Measurements from ENCODE around the gene PTPRT. TPM values are rescaled to one million over a fixed set of nuclear protein-coding genes. Genes with fewer than 3 reads are reported as not detected.

PTPRT gene
- total and polyA plus RNA-seq, 2 of the 13 experiments (the other 11 are each of a cell fraction or from before 2014, with no cell fraction given) = under 0.01 to 0.09 TPM

DNA sequence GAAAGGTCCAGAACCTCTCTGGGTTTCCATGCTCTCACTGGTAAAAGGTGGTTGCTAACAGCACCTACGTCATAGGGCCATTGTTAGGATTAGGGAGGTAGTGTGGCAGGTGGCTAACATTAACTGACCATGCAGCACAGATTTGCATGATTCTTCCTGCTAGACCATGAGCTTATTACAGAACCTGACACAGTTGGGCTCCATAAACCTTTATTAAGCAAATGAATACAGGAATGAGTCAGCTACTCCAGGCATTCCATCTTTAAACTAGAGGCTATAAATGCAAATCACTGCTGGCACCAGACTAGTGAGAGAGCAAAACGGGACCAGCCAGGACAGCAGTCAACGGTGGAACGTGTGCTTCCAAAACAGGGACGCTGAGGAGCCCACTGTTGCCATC is 440.1 kb downstream of the PTPRT start:
- WGBS (ENCODE audit: low lambda C conversion rate) = 13% methylated on average over 5 of the region's 5 CpGs
- Histone ChIP-seq H2AFZ (ENCODE audit: low read length) (no peak overlapping the region), H3K4me1 (ENCODE audit: insufficient read depth, low read length) (no peaks in the 10 kb centered on the region), H3K79me2 (ENCODE audit: insufficient read depth, low read length) (no peaks in the 10 kb centered on the region), H3K27ac (ENCODE audit: extremely low read length, insufficient read depth, low read length) (no peak overlapping the region), H4K20me1 (ENCODE audit: insufficient read depth, low read length) (no peaks in the 10 kb centered on the region), H3K9me3 (ENCODE audit: low read length) (no peaks in the 10 kb centered on the region; the same call in 1 of the 2 replicates), H3K36me3 (replicated peaks in 1 of 2; ENCODE audit: control insufficient read depth in 1 of 2, insufficient read depth in 2 of 2, low read length in 2 of 2) (no peaks in the 10 kb centered on the region), H3K9ac (ENCODE audit: insufficient read depth, low read depth, low read length) (no peak overlapping the region), H3K27me3 (ENCODE audit: control insufficient read depth in 1 of 2, insufficient read depth in 2 of 2, low read length in 2 of 2) (no peaks in the 10 kb centered on the region; a peak in 1 of 5 replicates), H3K4me2 (ENCODE audit: low read depth, low read length) (no peak overlapping the region), H3K4me3 (replicated peaks in 1 of 3; ENCODE audit: insufficient read depth in 1 of 3, low read depth in 2 of 3, low read length in 3 of 3) (no peak overlapping the region)
- ATAC-seq = no peak
- no peak for DNase-seq (ENCODE audit: low spot score)
- no TSS peak for BruUV-seq (replicated peaks)
- CTCF ChIA-PET (ENCODE audit: low intra/inter-chr PET ratio, low total read pairs) = no interaction called here
- intact Hi-C loops (cut with micrococcal nuclease; ENCODE audit: unreplicated experiment) (no loop called here), in situ Hi-C loops (cut with HindIII; ENCODE audit: extremely low pct_ligation_motif_present, low pct_unique_long_range_greater_than_20kb) (no loop called here)
- no peak for FAIRE-seq
- TF ChIP-seq CREB1 (IDR thresholded peaks at IDR 0.05) (peak; percentile 70), CREB1 (CRISPR knock-in tag; IDR thresholded peaks at IDR 0.05) (no peak), ZKSCAN8 (CRISPR knock-in tag; IDR thresholded peaks at IDR 0.05; ENCODE audit: borderline replicate concordance) (no peak)
- POLR2A ChIA-PET = no interaction called here

DNA sequence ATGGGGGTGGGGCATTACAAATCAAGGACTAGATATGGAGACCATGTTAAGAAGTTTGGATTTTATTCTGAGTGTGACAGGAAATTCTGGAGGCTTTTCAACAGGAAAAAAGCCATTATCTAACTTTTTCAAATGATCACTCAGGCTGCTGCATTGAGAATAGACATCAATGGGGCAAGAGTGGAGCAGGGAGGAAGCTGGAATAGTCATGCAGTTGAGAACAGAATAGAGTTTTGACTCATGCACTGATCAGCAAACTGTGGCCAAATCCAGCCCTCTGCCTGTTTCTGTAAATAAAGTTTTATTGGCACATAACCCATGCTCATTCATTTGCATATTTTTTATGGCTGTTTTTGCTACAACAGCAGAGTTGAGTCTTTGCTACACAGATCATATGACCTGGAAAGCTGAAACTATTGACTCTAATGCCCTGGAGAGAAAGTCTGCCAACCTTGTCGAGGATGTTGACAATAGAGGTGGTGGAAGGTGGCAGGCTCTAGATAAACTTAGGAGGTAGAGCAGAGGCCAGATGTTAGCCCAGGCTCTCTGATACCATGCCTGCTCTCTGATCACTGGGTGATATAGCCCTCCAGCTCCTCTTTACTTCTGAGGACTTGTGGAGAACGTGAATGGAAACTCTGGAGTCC is 441.8 kb downstream of the PTPRT start:
- DNase-seq (ENCODE audit: low spot score) (no peak), FAIRE-seq (no peak), ATAC-seq (no peak)
- Histone ChIP-seq H3K4me3 (replicated peaks in 1 of 3; ENCODE audit: insufficient read depth in 1 of 3, low read depth in 2 of 3, low read length in 3 of 3) (no peak overlapping the region), H4K20me1 (ENCODE audit: insufficient read depth, low read length) (no peaks in the 10 kb centered on the region), H3K27me3 (ENCODE audit: control insufficient read depth in 1 of 2, insufficient read depth in 2 of 2, low read length in 2 of 2) (no peaks in the 10 kb centered on the region; a peak in 1 of 5 replicates), H3K4me1 (ENCODE audit: insufficient read depth, low read length) (no peaks in the 10 kb centered on the region), H3K36me3 (replicated peaks in 1 of 2; ENCODE audit: control insufficient read depth in 1 of 2, insufficient read depth in 2 of 2, low read length in 2 of 2) (no peaks in the 10 kb centered on the region), H3K9ac (ENCODE audit: insufficient read depth, low read depth, low read length) (no peak overlapping the region), H3K4me2 (ENCODE audit: low read depth, low read length) (no peak overlapping the region), H3K79me2 (ENCODE audit: insufficient read depth, low read length) (no peaks in the 10 kb centered on the region), H3K9me3 (ENCODE audit: low read length) (peaks cover 10% of the 10 kb centered on the region; the same call in 1 of the 2 replicates), H3K27ac (ENCODE audit: extremely low read length, insufficient read depth, low read length) (no peak overlapping the region), H2AFZ (ENCODE audit: low read length) (no peak overlapping the region)
- intact Hi-C loops (cut with micrococcal nuclease; ENCODE audit: unreplicated experiment) = no loop called here
- ChIA-PET CTCF (ENCODE audit: low intra/inter-chr PET ratio, low total read pairs) (no interaction called here), POLR2A (no interaction called here)
- in situ Hi-C loops (cut with HindIII; ENCODE audit: extremely low pct_ligation_motif_present, low pct_unique_long_range_greater_than_20kb) = no loop called here
- WGBS (ENCODE audit: low lambda C conversion rate) = 0% methylated on average over 2 of the region's 2 CpGs
- BruUV-seq (replicated peaks) = no TSS peak
- TF ChIP-seq ZNF737 (CRISPR knock-in tag; IDR thresholded peaks at IDR 0.05; ENCODE audit: borderline replicate concordance) (no peak), SPEN (CRISPR knock-in tag; IDR thresholded peaks at IDR 0.05; ENCODE audit: low read depth) (no peak), NR3C1 (CRISPR knock-in tag; IDR thresholded peaks at IDR 0.05) (no peak), CENPX (CRISPR knock-in tag; IDR thresholded peaks at IDR 0.05) (no peak), HNRNPH1 (optimal IDR thresholded peaks at IDR 0.05; ENCODE audit: low read depth, low read length) (no peak), KMT2B (CRISPR knock-in tag; IDR thresholded peaks at IDR 0.05) (no peak), ZBTB3 (CRISPR knock-in tag; IDR thresholded peaks at IDR 0.05; ENCODE audit: borderline replicate concordance, low read depth) (no peak), ZSCAN25 (CRISPR knock-in tag; IDR thresholded peaks at IDR 0.05) (no peak), RBM22 (optimal IDR thresholded peaks at IDR 0.05; ENCODE audit: low read length) (no peak)
- TF ChIP-seq, protein P1, sequence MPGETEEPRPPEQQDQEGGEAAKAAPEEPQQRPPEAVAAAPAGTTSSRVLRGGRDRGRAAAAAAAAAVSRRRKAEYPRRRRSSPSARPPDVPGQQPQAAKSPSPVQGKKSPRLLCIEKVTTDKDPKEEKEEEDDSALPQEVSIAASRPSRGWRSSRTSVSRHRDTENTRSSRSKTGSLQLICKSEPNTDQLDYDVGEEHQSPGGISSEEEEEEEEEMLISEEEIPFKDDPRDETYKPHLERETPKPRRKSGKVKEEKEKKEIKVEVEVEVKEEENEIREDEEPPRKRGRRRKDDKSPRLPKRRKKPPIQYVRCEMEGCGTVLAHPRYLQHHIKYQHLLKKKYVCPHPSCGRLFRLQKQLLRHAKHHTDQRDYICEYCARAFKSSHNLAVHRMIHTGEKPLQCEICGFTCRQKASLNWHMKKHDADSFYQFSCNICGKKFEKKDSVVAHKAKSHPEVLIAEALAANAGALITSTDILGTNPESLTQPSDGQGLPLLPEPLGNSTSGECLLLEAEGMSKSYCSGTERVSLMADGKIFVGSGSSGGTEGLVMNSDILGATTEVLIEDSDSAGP (CRISPR knock-in tag; IDR thresholded peaks at IDR 0.05; ENCODE audit: borderline replicate concordance) = no peak
- TF ChIP-seq, protein P2, sequence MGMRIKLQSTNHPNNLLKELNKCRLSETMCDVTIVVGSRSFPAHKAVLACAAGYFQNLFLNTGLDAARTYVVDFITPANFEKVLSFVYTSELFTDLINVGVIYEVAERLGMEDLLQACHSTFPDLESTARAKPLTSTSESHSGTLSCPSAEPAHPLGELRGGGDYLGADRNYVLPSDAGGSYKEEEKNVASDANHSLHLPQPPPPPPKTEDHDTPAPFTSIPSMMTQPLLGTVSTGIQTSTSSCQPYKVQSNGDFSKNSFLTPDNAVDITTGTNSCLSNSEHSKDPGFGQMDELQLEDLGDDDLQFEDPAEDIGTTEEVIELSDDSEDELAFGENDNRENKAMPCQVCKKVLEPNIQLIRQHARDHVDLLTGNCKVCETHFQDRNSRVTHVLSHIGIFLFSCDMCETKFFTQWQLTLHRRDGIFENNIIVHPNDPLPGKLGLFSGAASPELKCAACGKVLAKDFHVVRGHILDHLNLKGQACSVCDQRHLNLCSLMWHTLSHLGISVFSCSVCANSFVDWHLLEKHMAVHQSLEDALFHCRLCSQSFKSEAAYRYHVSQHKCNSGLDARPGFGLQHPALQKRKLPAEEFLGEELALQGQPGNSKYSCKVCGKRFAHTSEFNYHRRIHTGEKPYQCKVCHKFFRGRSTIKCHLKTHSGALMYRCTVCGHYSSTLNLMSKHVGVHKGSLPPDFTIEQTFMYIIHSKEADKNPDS (CRISPR knock-in tag; IDR thresholded peaks at IDR 0.05) = no peak
